NCI-H146 treated with DMSO at 0.1 percent for 48 hours (cell line): ENCODE results near the gene ERLEC1.
"Not testable (repeated sequence)": the region's sequence is repeated elsewhere in the genome, so short reads cannot be mapped to it uniquely, and the experiment has no call there.

Experiments
- DNase-seq: peaks from one replicate; lab custom pipeline; 2025; ENCODE audit not compliant: unreplicated experiment; lab: John Stamatoyannopoulos, UW

ERLEC1 gene

GRCh38 chr2:53780056-53780455, 6.8 kb upstream of the ERLEC1 start:
- no peak for DNase-seq

GRCh38 chr2:53782676-53783075, 4.2 kb upstream of the ERLEC1 start:
- DNase-seq = no peak

GRCh38 chr2:53784436-53784835, 2.4 kb upstream of the ERLEC1 start:
- no peak for DNase-seq

GRCh38 chr2:53785366-53785765, 1.5 kb upstream of the ERLEC1 start:
- DNase-seq = no peak

GRCh38 chr2:53786352-53786704, 516 bp upstream of the ERLEC1 start:
- no peak for DNase-seq

- no peak for DNase-seq
Measured at GRCh38 chr2:53787614-53788289, 908 bp downstream of the ERLEC1 start.

GRCh38 chr2:53793261-53793660, 6.4 kb downstream of the ERLEC1 start:
- DNase-seq = no peak

GRCh38 chr2:53793821-53794220, 7.0 kb downstream of the ERLEC1 start:
- DNase-seq = no peak

GRCh38 chr2:53801547-53801946, 14.7 kb downstream of the ERLEC1 start:
- no peak for DNase-seq

GRCh38 chr2:53802617-53803151, 15.8 kb downstream of the ERLEC1 start:
- DNase-seq = no peak

- no peak for DNase-seq
Measured at GRCh38 chr2:53811601-53812000, 24.8 kb downstream of the ERLEC1 start.

GRCh38 chr2:53813151-53813550, 26.3 kb downstream of the ERLEC1 start:
- DNase-seq = no peak

- no peak for DNase-seq
Measured at GRCh38 chr2:53818854-53819435, 32.1 kb downstream of the ERLEC1 start.

- DNase-seq = no peak
Measured at GRCh38 chr2:53819634-53820033, 32.8 kb downstream of the ERLEC1 start.

- no peak for DNase-seq
Measured at GRCh38 chr2:53820048-53820447, 33.2 kb downstream of the ERLEC1 start.

GRCh38 chr2:53820711-53821110, 33.9 kb downstream of the ERLEC1 start:
- no peak for DNase-seq

GRCh38 chr2:53821810-53822209, 35.0 kb downstream of the ERLEC1 start:
- DNase-seq = no peak

- DNase-seq = not testable (repeated sequence)
Measured at GRCh38 chr2:53823639-53824038, 36.8 kb downstream of the ERLEC1 start.

- DNase-seq = no peak
Measured at GRCh38 chr2:53826030-53826410, 39.2 kb downstream of the ERLEC1 start.

- no peak for DNase-seq
Measured at GRCh38 chr2:53826587-53827397, 39.9 kb downstream of the ERLEC1 start.

GRCh38 chr2:53827398-53828175, 40.7 kb downstream of the ERLEC1 start:
- DNase-seq = no peak
